ENCODE data around the gene ENAM.
"Not testable (repeated sequence)": the region's sequence is repeated elsewhere in the genome, so short reads cannot be mapped to it uniquely, and the experiment has no call there.

The ENAM gene

GRCh38 chr4:70660106-70660505, 31.6 kb downstream of the ENAM start:
- peak in 1 of 2 experiments; percentile 4 for DNase-seq (ENCODE audit: low read depth in 1 of 2, low spot score in 1 of 2)
- Histone ChIP-seq H3K4me3 (replicated peaks; ENCODE audit: insufficient read depth, low read length) (no peak overlapping the region), H3K27ac (replicated peaks) (no peak overlapping the region), H3K27me3 (ENCODE audit: insufficient read depth, poor library complexity, severe bottlenecking) (no peaks in the 10 kb centered on the region)
- TF ChIP-seq POLR2AphosphoS5 (IDR thresholded peaks at IDR 0.05; ENCODE audit: low read depth) (no peak), SPI1 (IDR thresholded peaks at IDR 0.05; ENCODE audit: borderline replicate concordance, low read depth) (no peak), CTCF (IDR thresholded peaks at IDR 0.05; ENCODE audit: insufficient read depth, low read length) (no peak), REST (IDR thresholded peaks at IDR 0.05; ENCODE audit: insufficient replicate concordance, low read depth) (no peak), GABPA (IDR thresholded peaks at IDR 0.05; ENCODE audit: low read depth) (no peak)

GRCh38 chr4:70661309-70661922, 32.9 kb downstream of the ENAM start:
- H3K27me3 ChIP-seq (ENCODE audit: insufficient read depth, poor library complexity, severe bottlenecking); H3K27ac ChIP-seq (replicated peaks); H3K4me3 ChIP-seq (replicated peaks; ENCODE audit: insufficient read depth, low read length); DNase-seq (ENCODE audit: low read depth in 1 of 2, low spot score in 1 of 2): not testable (repeated sequence)

GRCh38 chr4:70666369-70666768, 37.8 kb downstream of the ENAM start, which contains the start of gene JCHAIN:
Gene JCHAIN (minus strand): TSS chr4:70666508. CDS start chr4:70666490, 18 bp downstream.
- no peak within 1 kb of the TSS for H3K27ac ChIP-seq (replicated peaks)
- H3K4me3 ChIP-seq (replicated peaks; ENCODE audit: insufficient read depth, low read length): no peak within 1 kb of the TSS
- no peaks in the 10 kb centered on the region for H3K27me3 ChIP-seq (ENCODE audit: insufficient read depth, poor library complexity, severe bottlenecking)
- no peak for TF ChIP-seq REST (IDR thresholded peaks at IDR 0.05; ENCODE audit: insufficient replicate concordance, low read depth)
- no peak for TF ChIP-seq SPI1 (IDR thresholded peaks at IDR 0.05; ENCODE audit: borderline replicate concordance, low read depth)
- no peak for TF ChIP-seq POLR2AphosphoS5 (IDR thresholded peaks at IDR 0.05; ENCODE audit: low read depth)
- TF ChIP-seq CTCF (IDR thresholded peaks at IDR 0.05; ENCODE audit: insufficient read depth, low read length): no peak
- no peak for DNase-seq (ENCODE audit: low read depth in 1 of 2, low spot score in 1 of 2)

- DNase-seq (ENCODE audit: low read depth in 1 of 2, low spot score in 1 of 2): no peak
- Histone ChIP-seq H3K4me3 (replicated peaks; ENCODE audit: insufficient read depth, low read length) (no peak overlapping the region), H3K27ac (replicated peaks) (no peak overlapping the region), H3K27me3 (ENCODE audit: insufficient read depth, poor library complexity, severe bottlenecking) (no peaks in the 10 kb centered on the region)
- TF ChIP-seq GABPA (IDR thresholded peaks at IDR 0.05; ENCODE audit: low read depth): no peak
- TF ChIP-seq SPI1 (IDR thresholded peaks at IDR 0.05; ENCODE audit: borderline replicate concordance, low read depth): no peak
- no peak for TF ChIP-seq POLR2AphosphoS5 (IDR thresholded peaks at IDR 0.05; ENCODE audit: low read depth)
- TF ChIP-seq REST (IDR thresholded peaks at IDR 0.05; ENCODE audit: insufficient replicate concordance, low read depth): no peak
- TF ChIP-seq CTCF (IDR thresholded peaks at IDR 0.05; ENCODE audit: insufficient read depth, low read length): no peak
Observed at GRCh38 chr4:70667740-70668535, 39.4 kb downstream of the ENAM start.

Measured in HL-60 (cell line).